Osteoblast (primary cell): ENCODE measurements around the gene ANKS1B. TPM values are rescaled to one million over a fixed set of nuclear protein-coding genes. Genes with fewer than 3 reads are reported as not detected.

Source experiments
- DNase-seq: peaks from one replicate; pipeline ENCODE4 v3.0.0; 2011; ENCODE audit warnings: low spot score, mixed read lengths; ENCODE audit not compliant: insufficient read length; ENCODE audit errors: missing footprints
- H2AFZ ChIP-seq: 2 replicates; pipeline ENCODE4 v1.6.0; 2011; ENCODE audit warnings: mild to moderate bottlenecking, low read length
- H3K27ac ChIP-seq: 2 replicates; pipeline ENCODE4 v1.5.1; 2011; ENCODE audit warnings: mild to moderate bottlenecking, low read depth, low read length, moderate library complexity
- H3K27me3 ChIP-seq: 2 replicates; pipeline ENCODE4 v1.6.0; 2012; ENCODE audit warnings: mild to moderate bottlenecking, control low read depth, inconsistent platforms, low read length, moderate library complexity; ENCODE audit not compliant: insufficient read depth
- H3K36me3 ChIP-seq: 2 replicates; pipeline ENCODE4 v1.5.1; 2011; ENCODE audit warnings: mild to moderate bottlenecking, low read length, control low read depth, moderate library complexity; ENCODE audit not compliant: insufficient read depth
- H3K4me1 ChIP-seq: 2 replicates; pipeline ENCODE4 v1.5.1; 2011; ENCODE audit warnings: mild to moderate bottlenecking, low read length, control low read depth, moderate library complexity; ENCODE audit not compliant: insufficient read depth
- H3K4me2 ChIP-seq: 2 replicates; pipeline ENCODE4 v1.6.0; 2011; ENCODE audit warnings: mild to moderate bottlenecking, low read length; ENCODE audit not compliant: insufficient read depth
- H3K4me3 ChIP-seq: fragments of 200-600 bp; sonication (generic); 3 replicates; pipeline ENCODE4 v1.5.1; 2012; ENCODE audit warnings: mild to moderate bottlenecking, low read length, inconsistent platforms; ENCODE audit not compliant: insufficient read depth
- H3K79me2 ChIP-seq: 2 replicates; pipeline ENCODE4 v1.6.0; 2012; ENCODE audit warnings: mild to moderate bottlenecking, low read length, control low read depth, inconsistent platforms; ENCODE audit not compliant: insufficient read depth
- H3K9me3 ChIP-seq: 2 replicates; pipeline ENCODE4 v1.5.1; 2011; ENCODE audit warnings: low read depth, low read length, control low read depth
- H4K20me1 ChIP-seq: 2 replicates; pipeline ENCODE4 v1.6.0; 2012; ENCODE audit warnings: mild to moderate bottlenecking, low read length, control low read depth; ENCODE audit not compliant: insufficient read depth
- CTCF ChIP-seq: IDR thresholded peaks from 2 replicates; pipeline ENCODE4 v1.5.1; 2011; ENCODE audit warnings: mild to moderate bottlenecking, low read depth, low read length, moderate library complexity; ENCODE audit errors: extremely low read depth
- total RNA-seq: library from RNA; depleted of rRNA; stranded (reverse); fragments of >200 nt; gene quantifications from 2 replicates; pipeline ENCODE4 v1.2.3, GENCODE V29; 2012

Gene ANKS1B
- total RNA-seq, 1 donor: 2.2 TPM

DNA sequence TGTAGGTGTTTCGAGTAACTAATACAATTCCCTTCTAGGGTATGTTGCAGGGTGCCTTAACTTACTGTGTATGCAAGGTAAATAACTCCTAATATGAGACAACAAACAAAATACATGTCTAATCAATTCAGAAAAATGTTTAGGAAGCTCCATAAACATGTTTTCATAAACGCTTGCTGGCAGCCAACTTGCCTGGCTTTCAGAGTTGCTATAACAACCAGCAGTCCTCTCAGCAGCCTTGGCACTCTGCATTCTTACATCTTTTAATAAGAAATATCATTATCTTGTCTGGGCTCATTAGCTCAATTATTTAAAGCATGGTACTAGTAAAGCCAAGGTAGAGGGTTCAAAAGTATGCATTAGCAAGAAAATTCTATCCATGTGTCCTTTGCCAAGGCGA is 862.2 kb downstream of the ANKS1B start:
- Histone ChIP-seq H3K4me2 (no peak overlapping the region), H3K27me3 (no peaks in the 10 kb centered on the region), H3K27ac (no peak overlapping the region), H4K20me1 (no peaks in the 10 kb centered on the region), H3K36me3 (no peaks in the 10 kb centered on the region), H2AFZ (no peak overlapping the region), H3K9me3 (no peaks in the 10 kb centered on the region), H3K4me3 (no peak overlapping the region), H3K4me1 (no peaks in the 10 kb centered on the region), H3K79me2 (no peaks in the 10 kb centered on the region)
- TF ChIP-seq CTCF: no peak
- no peak for DNase-seq

DNA sequence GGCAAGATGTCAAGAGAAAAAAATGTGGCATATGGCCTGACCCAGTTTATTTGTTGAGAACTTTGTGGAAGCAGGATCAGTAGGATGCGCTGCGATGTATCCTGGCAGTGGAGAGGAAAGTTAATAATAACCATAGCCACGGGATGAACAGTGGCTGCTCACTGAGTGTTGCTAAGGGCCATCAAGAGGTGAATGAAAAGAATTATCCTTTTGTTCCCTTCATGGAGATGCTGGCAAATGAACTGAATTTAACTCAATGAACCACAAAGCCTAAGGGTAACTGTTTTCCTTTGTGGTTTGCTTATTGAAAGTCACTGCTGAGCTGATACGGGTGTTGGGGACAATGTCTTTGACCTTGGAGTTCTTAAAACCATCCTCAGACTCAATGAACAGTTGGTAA is 863.2 kb downstream of the ANKS1B start:
- TF ChIP-seq CTCF: no peak

GRCh38 chr12:99119943-99120342 is 864.8 kb downstream of the ANKS1B start:
- H2AFZ ChIP-seq: no peak overlapping the region
- no peak overlapping the region for H3K4me2 ChIP-seq
- no peaks in the 10 kb centered on the region for H3K27me3 ChIP-seq
- H3K27ac ChIP-seq: no peak overlapping the region
- H4K20me1 ChIP-seq: no peaks in the 10 kb centered on the region
- DNase-seq: no peak
- no peaks in the 10 kb centered on the region for H3K79me2 ChIP-seq
- no peak overlapping the region for H3K4me3 ChIP-seq
- TF ChIP-seq CTCF: no peak
- H3K4me1 ChIP-seq: no peaks in the 10 kb centered on the region
- H3K36me3 ChIP-seq: no peaks in the 10 kb centered on the region
- peaks cover 3% of the 10 kb centered on the region for H3K9me3 ChIP-seq

More for the DNA sequence above, 863.2 kb downstream of the ANKS1B start:
- H3K27me3 ChIP-seq: no peaks in the 10 kb centered on the region
- no peaks in the 10 kb centered on the region for H4K20me1 ChIP-seq
- H3K36me3 ChIP-seq: no peaks in the 10 kb centered on the region
- no peak overlapping the region for H3K4me2 ChIP-seq
- no peak overlapping the region for H3K27ac ChIP-seq
- no peak overlapping the region for H2AFZ ChIP-seq
- DNase-seq: no peak
- H3K4me1 ChIP-seq: no peaks in the 10 kb centered on the region
- H3K4me3 ChIP-seq: no peak overlapping the region
- no peaks in the 10 kb centered on the region for H3K9me3 ChIP-seq
- H3K79me2 ChIP-seq: no peaks in the 10 kb centered on the region

DNA sequence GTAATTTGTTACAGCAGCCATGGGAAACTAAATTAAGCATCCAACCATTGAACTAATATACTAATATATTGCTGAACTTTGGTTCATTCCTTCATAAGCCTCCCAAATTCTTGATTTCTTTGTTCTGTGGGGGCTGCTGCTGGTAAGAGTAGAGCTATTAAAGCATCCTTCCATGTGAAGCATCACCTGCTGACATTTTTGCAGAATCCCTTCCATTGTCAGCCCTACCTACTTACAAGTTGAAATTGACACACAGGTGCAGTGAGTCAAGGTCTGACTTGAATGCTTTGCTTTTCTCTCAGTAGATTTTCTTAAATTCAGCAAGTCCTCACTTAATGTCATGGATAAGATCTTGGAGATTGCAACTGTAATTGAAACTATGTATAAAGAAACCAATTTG is 865.3 kb downstream of the ANKS1B start:
- H3K4me3 ChIP-seq: no peak overlapping the region
- no peak for DNase-seq
- H3K4me2 ChIP-seq: no peak overlapping the region
- no peaks in the 10 kb centered on the region for H3K36me3 ChIP-seq
- no peaks in the 10 kb centered on the region for H4K20me1 ChIP-seq
- H2AFZ ChIP-seq: no peak overlapping the region
- no peak for TF ChIP-seq CTCF
- no peaks in the 10 kb centered on the region for H3K79me2 ChIP-seq
- H3K27ac ChIP-seq: no peak overlapping the region
- no peaks in the 10 kb centered on the region for H3K27me3 ChIP-seq
- peaks cover 3% of the 10 kb centered on the region for H3K9me3 ChIP-seq
- no peaks in the 10 kb centered on the region for H3K4me1 ChIP-seq
